PFSK-1 (cell line): Measurements from ENCODE around the gene RASGRF1.

Source experiments
- FOXP2 ChIP-seq: optimal IDR thresholded peaks from 2 replicates; pipeline ENCODE3; 2011; ENCODE audit warnings: borderline replicate concordance, control low read depth, inconsistent platforms; ENCODE audit not compliant: insufficient read depth; ENCODE audit errors: extremely low read length, extremely low read depth
- POLR2AphosphoS5 ChIP-seq: IDR thresholded peaks from 2 replicates; pipeline ENCODE4 v1.6.1; 2012; ENCODE audit warnings: low read depth, mild to moderate bottlenecking, control low read depth, low read length, moderate library complexity
- SIN3A ChIP-seq: IDR thresholded peaks from 2 replicates; pipeline ENCODE4 v1.6.1; 2012; ENCODE audit warnings: mild to moderate bottlenecking, low read length, moderate library complexity, borderline replicate concordance; ENCODE audit not compliant: insufficient read depth
- TAF1 ChIP-seq: IDR thresholded peaks from 2 replicates; pipeline ENCODE4 v1.6.1; 2012; ENCODE audit warnings: low read length, control low read depth, borderline replicate concordance; ENCODE audit not compliant: insufficient read depth
- TF ChIP-seq, protein P1 (sequence below), 2 experiments: IDR thresholded peaks; 2 replicates each; pipeline versions ENCODE4 v1.6.1 to v1.8.0; 2011 to 2012; ENCODE audit warnings: low read depth in 2 of 2, low read length in 2 of 2, control low read depth in 1 of 2, inconsistent platforms in 1 of 2, mild to moderate bottlenecking in 1 of 2, moderate library complexity in 1 of 2; ENCODE audit not compliant: insufficient read depth in 1 of 2

The RASGRF1 gene

DNA sequence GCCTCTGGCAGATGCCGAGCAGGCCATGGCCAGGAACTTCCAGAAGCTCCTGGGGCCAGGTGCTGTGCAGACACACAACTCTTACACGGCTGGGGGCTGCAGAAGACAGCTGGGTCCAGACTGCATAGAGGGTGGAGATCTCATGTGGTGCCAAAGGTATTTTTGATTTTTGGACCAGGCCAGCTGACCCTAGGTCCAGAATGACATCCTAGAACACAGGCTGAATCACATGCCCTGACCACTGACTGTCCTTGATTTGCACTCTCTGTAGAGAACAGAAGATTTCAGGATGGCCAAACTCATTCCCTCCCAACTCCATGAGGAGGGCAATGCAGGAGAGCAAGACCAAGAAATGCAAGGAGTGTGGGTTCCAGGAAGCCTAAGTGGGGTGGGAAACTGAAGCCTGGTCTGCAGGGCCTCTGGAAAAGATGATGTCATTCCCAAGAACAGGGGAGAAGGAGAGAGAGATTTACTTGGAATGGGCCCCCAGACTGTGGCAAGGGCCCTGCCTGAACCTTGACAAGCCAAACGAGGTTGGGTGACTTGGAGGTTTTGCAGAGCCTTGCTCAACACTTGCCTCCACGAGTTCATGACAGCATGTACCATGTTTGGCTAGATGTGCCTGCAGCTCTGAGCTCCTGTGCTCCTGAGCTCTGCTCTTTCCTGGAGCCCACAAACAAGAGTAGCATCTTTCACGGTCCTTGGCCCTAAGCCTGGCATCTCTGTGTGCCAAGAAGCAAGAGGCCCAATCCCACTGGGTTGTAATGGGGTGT, 107.2 kb downstream of the RASGRF1 start:
- TF ChIP-seq FOXP2 = no peak

DNA sequence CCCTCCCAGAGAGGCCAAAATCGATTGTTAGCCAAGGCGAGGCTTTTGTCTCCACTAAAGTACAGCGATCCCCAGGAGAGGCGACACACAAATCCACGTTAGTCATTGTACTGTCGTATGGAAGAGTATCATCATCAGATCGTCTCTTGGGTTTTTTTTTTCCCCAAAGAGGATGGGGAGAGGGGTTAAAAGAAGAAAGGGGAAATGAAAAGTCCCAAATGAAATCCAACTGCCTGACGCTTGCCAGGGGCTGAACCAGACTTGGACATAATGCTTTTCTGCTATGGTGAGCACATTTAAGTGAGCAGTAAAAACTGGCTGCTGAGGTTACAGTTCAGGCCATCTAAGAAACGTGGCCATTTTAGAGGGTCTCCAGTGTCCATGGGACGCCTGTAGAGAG, 107.8 kb downstream of the RASGRF1 start:
- no peak for TF ChIP-seq TAF1
- TF ChIP-seq SIN3A = no peak
- TF ChIP-seq POLR2AphosphoS5 = no peak
- no peak for TF ChIP-seq FOXP2
- TF ChIP-seq, protein P1, sequence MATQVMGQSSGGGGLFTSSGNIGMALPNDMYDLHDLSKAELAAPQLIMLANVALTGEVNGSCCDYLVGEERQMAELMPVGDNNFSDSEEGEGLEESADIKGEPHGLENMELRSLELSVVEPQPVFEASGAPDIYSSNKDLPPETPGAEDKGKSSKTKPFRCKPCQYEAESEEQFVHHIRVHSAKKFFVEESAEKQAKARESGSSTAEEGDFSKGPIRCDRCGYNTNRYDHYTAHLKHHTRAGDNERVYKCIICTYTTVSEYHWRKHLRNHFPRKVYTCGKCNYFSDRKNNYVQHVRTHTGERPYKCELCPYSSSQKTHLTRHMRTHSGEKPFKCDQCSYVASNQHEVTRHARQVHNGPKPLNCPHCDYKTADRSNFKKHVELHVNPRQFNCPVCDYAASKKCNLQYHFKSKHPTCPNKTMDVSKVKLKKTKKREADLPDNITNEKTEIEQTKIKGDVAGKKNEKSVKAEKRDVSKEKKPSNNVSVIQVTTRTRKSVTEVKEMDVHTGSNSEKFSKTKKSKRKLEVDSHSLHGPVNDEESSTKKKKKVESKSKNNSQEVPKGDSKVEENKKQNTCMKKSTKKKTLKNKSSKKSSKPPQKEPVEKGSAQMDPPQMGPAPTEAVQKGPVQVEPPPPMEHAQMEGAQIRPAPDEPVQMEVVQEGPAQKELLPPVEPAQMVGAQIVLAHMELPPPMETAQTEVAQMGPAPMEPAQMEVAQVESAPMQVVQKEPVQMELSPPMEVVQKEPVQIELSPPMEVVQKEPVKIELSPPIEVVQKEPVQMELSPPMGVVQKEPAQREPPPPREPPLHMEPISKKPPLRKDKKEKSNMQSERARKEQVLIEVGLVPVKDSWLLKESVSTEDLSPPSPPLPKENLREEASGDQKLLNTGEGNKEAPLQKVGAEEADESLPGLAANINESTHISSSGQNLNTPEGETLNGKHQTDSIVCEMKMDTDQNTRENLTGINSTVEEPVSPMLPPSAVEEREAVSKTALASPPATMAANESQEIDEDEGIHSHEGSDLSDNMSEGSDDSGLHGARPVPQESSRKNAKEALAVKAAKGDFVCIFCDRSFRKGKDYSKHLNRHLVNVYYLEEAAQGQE (IDR thresholded peaks at IDR 0.05; ENCODE audit: insufficient read depth in 1 of 2, low read depth in 2 of 2, low read length in 2 of 2) = no peak

DNA sequence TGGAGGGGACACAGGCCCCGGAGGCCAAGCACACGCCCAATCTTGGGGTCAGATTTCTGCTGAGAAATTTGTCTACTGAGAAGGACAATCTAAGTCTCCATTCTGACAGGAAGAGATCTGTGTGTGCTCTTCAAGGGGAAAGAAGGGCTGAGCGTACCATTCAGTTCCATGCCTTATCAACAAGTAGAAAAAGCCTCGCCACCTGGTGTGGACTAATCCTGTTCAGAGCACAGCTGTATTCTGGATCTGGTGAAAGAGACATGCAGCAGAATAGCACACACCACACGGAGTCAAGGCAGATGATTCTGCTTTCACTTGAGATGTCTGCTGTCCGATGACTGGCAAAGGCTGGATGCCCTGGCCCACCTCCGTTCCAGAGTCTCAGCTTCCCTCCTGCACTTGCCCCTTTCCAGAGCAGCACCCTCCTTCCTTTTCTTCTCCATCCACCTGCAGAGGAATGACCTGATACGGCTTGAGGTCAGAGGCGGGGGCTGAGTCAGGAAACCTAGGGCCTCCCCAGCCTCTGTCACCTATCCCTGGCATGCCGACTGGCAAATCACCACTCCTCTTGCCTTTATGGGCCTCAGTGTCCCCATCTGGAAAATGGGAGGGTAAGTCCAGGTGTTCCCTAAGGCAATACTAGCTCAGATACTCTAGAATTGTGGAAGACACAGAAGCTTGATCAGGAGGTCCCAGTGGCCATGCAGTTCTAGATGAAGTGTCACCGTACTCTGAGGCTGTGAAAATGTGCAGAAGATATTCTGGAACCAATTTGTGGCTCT, 108.9 kb downstream of the RASGRF1 start:
- TF ChIP-seq, protein P1 (IDR thresholded peaks at IDR 0.05; ENCODE audit: insufficient read depth in 1 of 2, low read depth in 2 of 2, low read length in 2 of 2) = no peak
- TF ChIP-seq SIN3A (no peak), TAF1 (no peak), POLR2AphosphoS5 (no peak), FOXP2 (no peak)

DNA sequence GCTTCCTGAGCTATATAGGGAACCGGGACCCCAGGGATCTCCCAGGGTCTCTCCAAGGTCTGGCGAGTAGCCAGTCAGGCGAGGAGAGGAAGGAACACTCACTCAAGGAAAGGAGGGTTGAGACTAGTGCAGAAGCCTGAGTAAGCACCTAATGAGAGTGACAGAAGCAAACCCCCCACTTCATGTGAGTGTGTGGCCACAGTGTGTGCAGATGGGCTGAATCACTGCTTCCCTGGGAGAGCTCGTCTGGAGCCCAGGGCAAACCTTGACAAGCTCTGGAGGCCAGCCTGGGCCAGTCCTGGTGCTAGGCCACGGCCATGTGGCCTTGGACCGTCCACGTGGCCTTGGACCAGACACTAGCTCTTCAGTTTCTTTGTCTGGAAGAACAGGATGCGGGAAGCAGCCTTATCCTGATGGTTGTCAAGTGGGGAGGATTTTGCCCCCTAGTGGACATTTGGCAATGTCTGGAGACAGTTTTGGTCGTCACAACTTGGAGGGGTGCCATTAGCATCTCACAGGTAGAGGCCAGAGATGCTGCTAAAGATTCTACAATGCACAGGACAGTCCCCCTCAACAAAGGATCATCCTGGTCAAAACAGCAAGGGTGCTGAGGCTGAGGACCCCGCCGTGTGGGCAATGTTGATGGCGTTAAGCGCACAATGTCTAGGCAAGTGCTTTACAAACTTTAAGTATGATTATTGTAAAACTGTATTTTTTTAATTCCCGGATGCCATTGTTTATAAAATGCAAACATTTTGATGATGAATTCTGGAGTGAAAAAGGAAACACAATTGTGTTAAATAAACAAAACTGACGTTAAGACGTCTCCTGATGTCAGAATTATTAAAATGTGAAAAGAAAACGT, 110.9 kb downstream of the RASGRF1 start:
- TF ChIP-seq TAF1 (no peak), FOXP2 (no peak), SIN3A (no peak), POLR2AphosphoS5 (no peak)
- TF ChIP-seq, protein P1 (IDR thresholded peaks at IDR 0.05; ENCODE audit: insufficient read depth in 1 of 2, low read depth in 2 of 2, low read length in 2 of 2) = no peak

DNA sequence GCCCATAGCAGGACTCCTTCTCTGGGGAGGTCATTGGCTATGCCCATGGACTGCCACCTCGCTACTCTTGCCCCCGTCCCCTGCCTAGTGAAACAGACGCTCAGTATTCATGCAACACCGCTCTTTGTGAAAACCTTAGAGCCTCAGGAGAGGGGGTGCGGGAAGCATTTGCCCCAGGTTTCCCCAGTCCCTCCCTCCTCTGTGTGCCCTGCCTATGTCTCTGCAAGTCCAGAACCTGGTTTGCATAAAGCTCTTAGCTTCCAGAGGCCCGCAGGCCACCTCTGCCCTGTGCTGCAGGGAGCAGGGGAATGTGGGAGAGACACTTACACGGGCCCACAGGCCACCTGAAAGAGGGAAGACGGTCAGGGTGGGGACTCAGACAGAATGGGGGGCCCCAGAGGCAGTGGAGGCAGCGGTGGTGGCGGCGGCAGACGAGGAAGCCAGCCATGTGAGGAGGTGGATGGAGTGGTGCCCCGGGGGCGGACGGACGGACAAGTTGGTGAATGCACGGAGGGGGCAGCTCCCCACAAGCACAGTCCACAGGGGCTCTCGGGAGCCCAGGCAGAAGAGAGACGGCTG, 111.9 kb downstream of the RASGRF1 start:
- TF ChIP-seq SIN3A = no peak
- no peak for TF ChIP-seq FOXP2
- no peak for TF ChIP-seq TAF1
- no peak for TF ChIP-seq POLR2AphosphoS5
- TF ChIP-seq, protein P1 (IDR thresholded peaks at IDR 0.05; ENCODE audit: insufficient read depth in 1 of 2, low read depth in 2 of 2, low read length in 2 of 2) = no peak
